HG03439 (cell line): ENCODE results near the gene MARVELD2.
"Not testable (repeated sequence)": the region's sequence is repeated elsewhere in the genome, so short reads cannot be mapped to it uniquely, and the experiment has no call there.

Experiments used
- ATAC-seq: cut with Tn5 transposase; IDR thresholded peaks from one replicate; pipeline ENCODE4 v1.9.1; 2021; ENCODE audit warnings: mild to moderate bottlenecking, moderate library complexity; ENCODE audit not compliant: unreplicated experiment

Gene MARVELD2

GRCh38 chr5:69449511-69449910 is 34.6 kb downstream of the MARVELD2 start:
- no peak for ATAC-seq

- ATAC-seq: no peak
Measured at GRCh38 chr5:69450116-69450515, 35.2 kb downstream of the MARVELD2 start.

- not testable (repeated sequence) for ATAC-seq
Measured at GRCh38 chr5:69450527-69450926, 35.6 kb downstream of the MARVELD2 start.

GRCh38 chr5:69451941-69452647 is 37.2 kb downstream of the MARVELD2 start:
- no peak for ATAC-seq

DNA sequence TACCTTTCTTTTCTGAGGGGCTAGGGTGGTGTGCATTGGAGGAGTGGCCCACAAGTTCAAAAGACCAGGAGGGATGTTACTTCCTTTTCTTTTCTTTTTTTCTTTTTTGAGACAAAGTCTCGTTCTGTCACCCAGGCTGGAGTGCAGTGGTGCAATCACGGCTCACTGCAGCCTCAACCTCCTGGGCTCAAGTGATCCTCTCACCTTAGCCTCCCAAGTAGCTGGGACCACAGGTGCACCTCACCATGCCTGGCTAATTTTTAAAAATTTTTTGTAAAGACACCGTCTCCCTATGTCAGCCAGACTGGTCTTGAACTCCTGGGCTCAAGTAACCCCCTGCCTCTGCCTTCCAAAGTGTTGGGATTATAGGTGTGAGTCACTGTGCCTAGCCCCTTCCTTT is 38.6 kb downstream of the MARVELD2 start:
- not testable (repeated sequence) for ATAC-seq

GRCh38 chr5:69454460-69455249 is 39.7 kb downstream of the MARVELD2 start:
- ATAC-seq: no peak

GRCh38 chr5:69455428-69455988 is 40.6 kb downstream of the MARVELD2 start:
- not testable (repeated sequence) for ATAC-seq

DNA sequence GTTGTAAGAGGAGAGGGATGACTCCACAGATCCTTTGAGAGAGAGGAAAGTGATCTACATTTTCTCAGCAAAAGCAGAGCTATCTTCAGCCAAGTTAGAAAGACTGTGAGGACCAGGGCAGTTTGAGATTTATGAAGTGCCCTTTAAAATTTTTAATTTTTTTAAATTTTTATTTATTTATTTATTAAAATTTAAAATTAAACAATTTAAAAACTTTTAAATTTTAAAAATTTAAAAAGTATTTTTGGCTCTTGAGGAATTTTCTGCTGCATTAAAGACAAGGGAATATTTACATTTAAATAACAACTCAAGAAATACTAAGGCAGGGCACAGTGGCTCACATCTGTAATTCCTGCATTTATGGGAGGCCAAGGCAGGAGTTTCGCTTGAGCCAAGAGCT is 47.3 kb downstream of the MARVELD2 start:
- no peak for ATAC-seq

- ATAC-seq: not testable (repeated sequence)
Measured at GRCh38 chr5:69466375-69466774, 51.5 kb downstream of the MARVELD2 start.

GRCh38 chr5:69467442-69468225 is 52.7 kb downstream of the MARVELD2 start:
- peak; percentile 94 for ATAC-seq

- ATAC-seq: no peak
Measured at GRCh38 chr5:69468631-69469030, 53.7 kb downstream of the MARVELD2 start.

GRCh38 chr5:69471516-69471915 is 56.6 kb downstream of the MARVELD2 start:
- not testable (repeated sequence) for ATAC-seq

DNA sequence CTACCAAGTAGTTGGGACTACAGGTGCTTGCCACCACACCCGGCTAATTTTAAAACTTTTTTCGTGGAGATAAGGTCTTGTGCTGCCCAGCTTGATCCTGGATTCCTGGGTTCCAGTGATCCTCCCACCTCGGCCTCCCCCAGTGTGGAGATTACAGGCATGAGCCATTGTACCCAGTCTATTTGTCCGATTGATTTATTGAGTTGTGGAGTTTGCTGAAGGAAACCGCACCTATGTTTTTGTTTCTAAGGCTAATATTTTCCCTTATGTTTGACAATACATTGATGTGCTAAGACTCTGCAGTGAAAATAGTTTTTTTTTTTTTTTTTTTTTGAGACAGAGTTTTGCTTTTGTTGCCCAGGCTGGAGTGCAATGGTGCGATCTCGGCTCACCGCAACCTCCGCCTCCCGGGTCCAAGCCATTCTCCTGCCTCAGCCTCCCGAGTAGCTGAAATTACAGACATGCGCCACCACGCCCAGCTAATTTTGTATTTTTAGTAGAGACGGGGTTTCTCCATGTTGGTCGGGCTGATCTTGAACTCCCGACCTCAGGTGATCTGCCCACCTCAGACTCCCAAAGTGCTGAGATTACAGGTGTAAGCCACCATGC is 57.7 kb downstream of the MARVELD2 start:
- ATAC-seq: not testable (repeated sequence)

DNA sequence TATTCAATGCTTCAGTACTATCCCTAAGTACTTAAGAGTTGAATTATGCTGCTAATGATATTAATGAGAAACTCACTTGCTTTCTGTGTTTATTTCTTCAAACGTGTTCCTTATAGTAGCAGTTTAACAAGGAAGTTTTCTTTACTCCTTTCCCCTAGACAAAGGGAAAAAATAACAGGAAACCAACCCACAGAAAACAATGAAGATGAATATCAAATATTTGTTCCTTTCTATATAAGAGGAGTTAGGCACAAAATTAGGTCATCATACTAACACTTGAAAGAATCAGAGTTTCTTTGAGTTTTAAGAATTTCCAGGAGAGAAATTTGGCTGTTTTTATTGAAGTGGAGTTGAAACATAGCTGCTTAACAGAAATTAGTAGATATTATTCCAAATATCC is 62.3 kb downstream of the MARVELD2 start:
- no peak for ATAC-seq

- not testable (repeated sequence) for ATAC-seq
Measured at GRCh38 chr5:69478296-69478695, 63.4 kb downstream of the MARVELD2 start.

GRCh38 chr5:69484891-69485290 is 70.0 kb downstream of the MARVELD2 start:
- no peak for ATAC-seq

GRCh38 chr5:69485471-69485870 is 70.6 kb downstream of the MARVELD2 start:
- ATAC-seq: no peak

GRCh38 chr5:69489246-69489645 is 74.3 kb downstream of the MARVELD2 start:
- no peak for ATAC-seq

DNA sequence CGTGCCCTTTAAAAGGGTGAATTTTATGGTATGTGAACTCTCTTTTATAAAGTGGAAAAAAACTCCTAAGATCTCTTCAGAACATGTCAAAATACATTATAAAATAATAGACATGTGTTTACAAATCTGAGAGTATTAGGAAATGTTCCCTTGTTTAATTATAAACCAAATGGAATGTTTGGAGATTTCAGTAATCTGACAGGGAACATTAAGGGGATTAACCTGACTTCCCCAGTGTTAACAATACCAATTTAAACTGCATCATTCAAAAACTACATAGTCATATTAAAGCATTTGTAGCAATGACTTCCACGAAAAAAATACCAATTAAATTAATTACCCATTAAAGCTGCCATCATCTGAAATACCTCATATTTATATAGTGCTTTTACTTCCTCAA is 76.1 kb downstream of the MARVELD2 start:
- no peak for ATAC-seq

DNA sequence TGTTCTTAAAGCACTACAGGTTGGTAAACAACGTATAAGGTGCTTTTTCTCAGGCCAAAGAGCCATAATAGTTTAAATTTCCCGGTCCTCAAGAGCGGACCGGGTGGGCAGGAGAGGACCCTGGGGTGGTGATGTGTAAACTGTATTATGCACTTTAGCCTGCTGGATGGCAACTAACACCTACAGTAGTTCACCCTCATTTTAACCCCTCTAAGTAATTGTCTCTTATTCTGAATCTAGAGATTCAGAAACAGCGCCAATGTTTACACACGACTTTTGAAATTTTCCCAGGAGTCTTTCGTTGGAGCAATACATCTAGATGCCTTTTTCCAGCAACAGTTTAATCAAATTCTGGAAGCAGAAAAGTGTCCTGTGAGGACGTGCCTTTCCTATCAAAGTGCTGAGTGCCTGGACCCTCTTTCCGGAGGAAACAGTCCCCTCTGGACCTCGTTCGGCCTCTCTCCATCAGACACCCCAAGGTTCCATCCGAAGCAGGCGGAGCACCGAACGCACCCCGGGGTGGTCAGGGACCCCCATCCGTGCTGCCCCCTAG is 77.0 kb downstream of the MARVELD2 start:
- ATAC-seq: no peak
